Endothelial cell (in vitro differentiated cells): ENCODE measurements around the gene VSX1. TPM values are rescaled to one million over a fixed set of nuclear protein-coding genes. Genes with fewer than 3 reads are reported as not detected.

Experiments used
- DNase-seq: peaks from one replicate; pipeline ENCODE4 v3.0.0; 2021; ENCODE audit warnings: low spot score
- H3K27ac Mint-ChIP-seq: one replicate; pipeline ENCODE4 v1.8.0; 2021; ENCODE audit warnings: mixed read lengths, inconsistent platforms; ENCODE audit not compliant: unreplicated experiment
- H3K27me3 Mint-ChIP-seq: one replicate; pipeline ENCODE4 v1.8.0; 2021; ENCODE audit warnings: mild to moderate bottlenecking, moderate library complexity, mixed read lengths, inconsistent platforms; ENCODE audit not compliant: unreplicated experiment
- H3K36me3 Mint-ChIP-seq: one replicate; pipeline ENCODE4 v1.8.0; 2021; ENCODE audit warnings: mild to moderate bottlenecking, low read depth, mixed read lengths, inconsistent platforms; ENCODE audit not compliant: unreplicated experiment
- H3K4me1 Mint-ChIP-seq: one replicate; pipeline ENCODE4 v1.8.0; 2021; ENCODE audit warnings: mild to moderate bottlenecking, mixed read lengths, inconsistent platforms; ENCODE audit not compliant: unreplicated experiment
- H3K4me3 Mint-ChIP-seq: one replicate; pipeline ENCODE4 v1.8.0; 2021; ENCODE audit warnings: mild to moderate bottlenecking, mixed read lengths, inconsistent platforms; ENCODE audit not compliant: unreplicated experiment
- H3K9me3 Mint-ChIP-seq: one replicate; pipeline ENCODE4 v1.8.0; 2021; ENCODE audit warnings: mixed read lengths, inconsistent platforms; ENCODE audit not compliant: unreplicated experiment
- CTCF ChIP-seq: fragments of 200-600 bp; sonication (generic); IDR thresholded peaks from one replicate; pipeline ENCODE4 v1.5.0; 2021; ENCODE audit warnings: antibody characterized with exemption; ENCODE audit not compliant: unreplicated experiment
- total RNA-seq: library from RNA; stranded (reverse); fragmentation: NEBNext Ultra II Directional; extraction: Animal tissue kit (Norgen Biotek cat#: 25700); gene quantifications from one replicate; pipeline ENCODE4 v1.2.1, GENCODE V29; 2021; ENCODE audit not compliant: unreplicated experiment

VSX1 gene
- total RNA-seq, 1 donor from 2014 or later = not detected

- H3K27me3 Mint-ChIP-seq = no peaks in the 10 kb centered on the region
- no peak overlapping the region for H3K27ac Mint-ChIP-seq
- H3K4me3 Mint-ChIP-seq = no peak overlapping the region
- DNase-seq = no peak
- no peaks in the 10 kb centered on the region for H3K4me1 Mint-ChIP-seq
- TF ChIP-seq CTCF = no peak
- no peaks in the 10 kb centered on the region for H3K36me3 Mint-ChIP-seq
- H3K9me3 Mint-ChIP-seq = no peaks in the 10 kb centered on the region
Observed at GRCh38 chr20:25117990-25118389, 36.0 kb upstream of the VSX1 start.

- Mint-ChIP-seq H3K4me1 (no peaks in the 10 kb centered on the region), H3K4me3 (no peak overlapping the region), H3K9me3 (no peaks in the 10 kb centered on the region), H3K27ac (no peak overlapping the region), H3K27me3 (no peaks in the 10 kb centered on the region), H3K36me3 (no peaks in the 10 kb centered on the region)
- DNase-seq = no peak
- TF ChIP-seq CTCF = no peak
Observed at GRCh38 chr20:25116739-25117458, 35.0 kb upstream of the VSX1 start.

- TF ChIP-seq CTCF = no peak
- no peaks in the 10 kb centered on the region for H3K9me3 Mint-ChIP-seq
- H3K4me1 Mint-ChIP-seq = no peaks in the 10 kb centered on the region
- H3K36me3 Mint-ChIP-seq = no peaks in the 10 kb centered on the region
- H3K4me3 Mint-ChIP-seq = no peak overlapping the region
- H3K27me3 Mint-ChIP-seq = no peaks in the 10 kb centered on the region
- no peak for DNase-seq
- no peak overlapping the region for H3K27ac Mint-ChIP-seq
Observed at GRCh38 chr20:25103526-25103925, 21.6 kb upstream of the VSX1 start.

GRCh38 chr20:25100914-25101313, 19.0 kb upstream of the VSX1 start:
- DNase-seq = no peak
- no peak overlapping the region for H3K4me3 Mint-ChIP-seq
- H3K27me3 Mint-ChIP-seq = no peaks in the 10 kb centered on the region
- H3K36me3 Mint-ChIP-seq = no peaks in the 10 kb centered on the region
- no peaks in the 10 kb centered on the region for H3K4me1 Mint-ChIP-seq
- H3K9me3 Mint-ChIP-seq = no peaks in the 10 kb centered on the region
- no peak overlapping the region for H3K27ac Mint-ChIP-seq
- no peak for TF ChIP-seq CTCF

GRCh38 chr20:25099601-25100140, 17.7 kb upstream of the VSX1 start:
- DNase-seq = no peak
- TF ChIP-seq CTCF = no peak
- H3K4me1 Mint-ChIP-seq = no peaks in the 10 kb centered on the region
- no peaks in the 10 kb centered on the region for H3K9me3 Mint-ChIP-seq
- no peak overlapping the region for H3K27ac Mint-ChIP-seq
- H3K4me3 Mint-ChIP-seq = no peak overlapping the region
- H3K27me3 Mint-ChIP-seq = no peaks in the 10 kb centered on the region
- H3K36me3 Mint-ChIP-seq = no peaks in the 10 kb centered on the region
